H1 (cell line): ENCODE data around the gene BMAL2. TPM values are rescaled to one million over a fixed set of nuclear protein-coding genes. Genes with fewer than 3 reads are reported as not detected.

Experiments
- CTCF ChIA-PET: fragments of 300-600 bp; sonication (Branson Sonifier 250); formaldehyde crosslinking; loops from one replicate; lab custom pipeline; 2021; ENCODE audit not compliant: partially characterized antibody; lab: Charles Lee
- POLR2A ChIA-PET: fragments of 300-600 bp; sonication (Branson Sonifier 250); formaldehyde crosslinking; loops from one replicate; lab custom pipeline; 2021; ENCODE audit warnings: inconsistent platforms; ENCODE audit not compliant: partially characterized antibody; lab: Charles Lee
- DNase-seq, 2 experiments: peaks; one replicate each; pipeline versions ENCODE4 v3.0.0 to v3.0.0-alpha.2; 2010 to 2022; ENCODE audit warnings: low spot score in 2 of 2, low read depth in 1 of 2, mixed read lengths in 1 of 2
- FAIRE-seq: peaks from 2 replicates; lab custom pipeline; 2011; peaks lifted over from hg19 to GRCh38; lab: Jason Lieb, UNC
- H2AFZ ChIP-seq: 2 replicates; pipeline ENCODE4 v1.8.1; 2012; ENCODE audit warnings: low read length, inconsistent platforms
- H2AK5ac ChIP-seq: 2 replicates; pipeline ENCODE4 v1.6.1; 2013; ENCODE audit warnings: low read depth, low read length
- H2BK120ac ChIP-seq: replicated peaks from 2 replicates; pipeline ENCODE3; 2013; ENCODE audit warnings: low read depth, low read length, inconsistent platforms
- H2BK12ac ChIP-seq: 2 replicates; pipeline ENCODE4 v1.6.1; 2013; ENCODE audit warnings: low read depth, low read length
- H2BK15ac ChIP-seq: 2 replicates; pipeline ENCODE4 v1.6.1; 2013; ENCODE audit warnings: low read length
- H2BK20ac ChIP-seq: 2 replicates; pipeline ENCODE4 v1.6.1; 2013; ENCODE audit warnings: low read length
- H2BK5ac ChIP-seq: 2 replicates; pipeline ENCODE4 v1.6.1; 2013; ENCODE audit warnings: low read depth, low read length
- H3K14ac ChIP-seq: 2 replicates; pipeline ENCODE4 v1.6.1; 2013; ENCODE audit warnings: inconsistent platforms; ENCODE audit not compliant: insufficient read length
- H3K18ac ChIP-seq: 2 replicates; pipeline ENCODE4 v1.6.1; 2013; ENCODE audit warnings: low read length; ENCODE audit errors: extremely low read depth
- H3K23ac ChIP-seq: 2 replicates; pipeline ENCODE4 v1.6.1; 2013; ENCODE audit warnings: inconsistent platforms; ENCODE audit not compliant: insufficient read length
- H3K23me2 ChIP-seq: 2 replicates; pipeline ENCODE4 v1.6.1; 2013; ENCODE audit warnings: low read depth, low read length
- H3K27ac ChIP-seq: 2 replicates; pipeline ENCODE4 v1.6.1; 2011; ENCODE audit warnings: low read depth, low read length, inconsistent platforms
- H3K27me3 ChIP-seq, 4 experiments: replicated peaks in 1 of 4; 1 replicate in 1 of 4; 2 replicates in 3 of 4; pipeline versions ENCODE4 v1.6.1 to v1.8.1; 2011 to 2013; ENCODE audit warnings: low read length in 3 of 4, mild to moderate bottlenecking in 3 of 4, inconsistent platforms in 2 of 4, mixed read lengths in 2 of 4, moderate library complexity in 1 of 4; ENCODE audit not compliant: control insufficient read depth in 3 of 4, insufficient read depth in 3 of 4; ENCODE audit errors: extremely low read depth in 1 of 4
- H3K36me3 ChIP-seq, 4 experiments: 2 replicates each; pipeline versions ENCODE4 v1.6.1 to v1.8.1; 2011 to 2013; ENCODE audit warnings: mild to moderate bottlenecking in 4 of 4, low read length in 3 of 4, moderate library complexity in 2 of 4, control low read depth in 1 of 4, inconsistent platforms in 1 of 4; ENCODE audit not compliant: insufficient read depth in 4 of 4, control insufficient read depth in 2 of 4
- H3K4ac ChIP-seq: replicated peaks from 2 replicates; pipeline ENCODE3; 2013; ENCODE audit warnings: low read length, low read depth, mixed read lengths, inconsistent platforms; ENCODE audit not compliant: insufficient read length
- H3K4me1 ChIP-seq, 4 experiments: replicated peaks in 1 of 4; 1 replicate in 1 of 4; 2 replicates in 3 of 4; pipeline versions ENCODE4 v1.6.1 to v1.8.1; 2011 to 2013; ENCODE audit warnings: low read length in 3 of 4, inconsistent platforms in 2 of 4, mixed read lengths in 1 of 4; ENCODE audit not compliant: insufficient read depth in 4 of 4, control insufficient read depth in 3 of 4
- H3K4me2 ChIP-seq, 2 experiments: 2 replicates each; pipeline versions ENCODE4 v1.6.1 to v1.8.1; 2011 to 2013; ENCODE audit warnings: low read depth in 2 of 2, low read length in 2 of 2, control low read depth in 1 of 2, inconsistent platforms in 1 of 2, mild to moderate bottlenecking in 1 of 2; ENCODE audit not compliant: insufficient read depth in 1 of 2
- H3K4me3 ChIP-seq, 4 experiments: fragments of 200-600, 300-600 bp in 1 of 4; sonication (generic), shearing (Covaris generic), sonication (Bioruptor Twin) in 1 of 4; 2 replicates each; pipeline versions ENCODE4 v1.5.1 to v1.8.1; 2011 to 2016; ENCODE audit warnings: low read length in 4 of 4, low read depth in 3 of 4, control low read depth in 2 of 4, inconsistent platforms in 2 of 4, mild to moderate bottlenecking in 2 of 4, mixed read lengths in 1 of 4, moderate library complexity in 1 of 4; ENCODE audit not compliant: insufficient read depth in 2 of 4; ENCODE audit errors: extremely low read depth in 1 of 4
- H3K56ac ChIP-seq: replicated peaks from 2 replicates; pipeline ENCODE3; 2013; ENCODE audit warnings: low read depth, mild to moderate bottlenecking, mixed read lengths, low read length, inconsistent platforms; ENCODE audit not compliant: insufficient read length
- H3K79me1 ChIP-seq: 2 replicates; pipeline ENCODE4 v1.6.1; 2013; ENCODE audit warnings: low read depth, low read length, control low read depth
- H3K79me2 ChIP-seq, 2 experiments: 2 replicates each; pipeline versions ENCODE4 v1.6.1 to v1.8.1; 2012 to 2013; ENCODE audit warnings: low read length in 2 of 2, mild to moderate bottlenecking in 2 of 2, inconsistent platforms in 1 of 2; ENCODE audit not compliant: insufficient read depth in 2 of 2, control insufficient read depth in 1 of 2
- H3K9ac ChIP-seq, 4 experiments: replicated peaks in 1 of 4; 1 replicate in 1 of 4; 2 replicates in 3 of 4; pipeline versions ENCODE4 v1.6.1 to v1.8.1; 2011 to 2013; ENCODE audit warnings: low read depth in 3 of 4, low read length in 3 of 4, control low read depth in 2 of 4, mild to moderate bottlenecking in 2 of 4, moderate library complexity in 2 of 4, inconsistent platforms in 1 of 4; ENCODE audit errors: extremely low read depth in 1 of 4
- H3K9me3 ChIP-seq, 2 experiments: 2 replicates each; pipeline versions ENCODE4 v1.6.1 to v1.8.1; 2012 to 2013; ENCODE audit warnings: mild to moderate bottlenecking in 2 of 2, moderate library complexity in 2 of 2, control low read depth in 1 of 2, inconsistent platforms in 1 of 2, low read depth in 1 of 2, low read length in 1 of 2, mixed read lengths in 1 of 2; ENCODE audit not compliant: insufficient read depth in 2 of 2
- H4K20me1 ChIP-seq, 2 experiments: replicated peaks in 1 of 2; 2 replicates each; pipeline versions ENCODE3 to v1.8.1; 2011 to 2013; ENCODE audit warnings: inconsistent platforms in 2 of 2, low read length in 2 of 2, mild to moderate bottlenecking in 1 of 2; ENCODE audit not compliant: insufficient read depth in 2 of 2, control insufficient read depth in 1 of 2
- H4K5ac ChIP-seq: 2 replicates; pipeline ENCODE4 v1.6.1; 2013; ENCODE audit warnings: low read length, low read depth, mixed read lengths, inconsistent platforms; ENCODE audit not compliant: insufficient read length
- H4K8ac ChIP-seq: 2 replicates; pipeline ENCODE4 v1.8.0; 2013; ENCODE audit warnings: mild to moderate bottlenecking, moderate library complexity, low read length, inconsistent platforms; ENCODE audit not compliant: insufficient read depth; ENCODE audit errors: extremely low read depth
- H4K91ac ChIP-seq: replicated peaks from 2 replicates; pipeline ENCODE3; 2013; ENCODE audit warnings: low read length, mixed read lengths, inconsistent platforms; ENCODE audit not compliant: insufficient read length
- ASH2L ChIP-seq: fragments of 200-600, 300-600 bp; sonication (generic); IDR thresholded peaks from one replicate; pipeline ENCODE4 v1.7.1; 2017; ENCODE audit warnings: low read length
- BRCA1 ChIP-seq: IDR thresholded peaks from 2 replicates; pipeline ENCODE4 v1.6.1; 2012; ENCODE audit warnings: low read depth, low read length, improper control_type of control experiment
- CTCF ChIP-seq, 3 experiments: IDR thresholded peaks; 1 replicate in 2 of 3; 2 replicates in 1 of 3; pipeline versions ENCODE4 v1.5.1 to v1.6.1; 2011; ENCODE audit warnings: low read length in 3 of 3, mild to moderate bottlenecking in 3 of 3, inconsistent platforms in 2 of 3, low read depth in 1 of 3, moderate library complexity in 1 of 3; ENCODE audit not compliant: insufficient read depth in 1 of 3; ENCODE audit errors: control extremely low read depth in 1 of 3
- FOSL1 ChIP-seq: IDR thresholded peaks from 2 replicates; pipeline ENCODE4 v1.6.1; 2011; ENCODE audit warnings: mild to moderate bottlenecking, low read depth, low read length, moderate library complexity; ENCODE audit not compliant: insufficient read depth
- JUN ChIP-seq: IDR thresholded peaks from 2 replicates; pipeline ENCODE4 v1.6.1; 2011; ENCODE audit warnings: low read depth, mild to moderate bottlenecking, improper control_type of control experiment, low read length
- JUND ChIP-seq: IDR thresholded peaks from 2 replicates; pipeline ENCODE4 v1.6.1; 2011; ENCODE audit warnings: mild to moderate bottlenecking, improper control_type of control experiment, low read length
- MAFK ChIP-seq: IDR thresholded peaks from 2 replicates; pipeline ENCODE4 v1.6.1; 2012; ENCODE audit warnings: low read depth, mild to moderate bottlenecking, improper control_type of control experiment, low read length
- RBBP5 ChIP-seq: IDR thresholded peaks from 2 replicates; pipeline ENCODE4 v1.7.1; 2012; ENCODE audit warnings: low read depth, mild to moderate bottlenecking, inconsistent platforms, low read length, moderate library complexity, borderline replicate concordance
- SIX5 ChIP-seq: IDR thresholded peaks from 2 replicates; pipeline ENCODE4 v1.6.1; 2011; ENCODE audit warnings: mild to moderate bottlenecking, low read depth, low read length
- SP2 ChIP-seq: IDR thresholded peaks from 2 replicates; pipeline ENCODE4 v1.6.1; 2012; ENCODE audit warnings: mild to moderate bottlenecking, low read length, inconsistent platforms
- SP4 ChIP-seq: IDR thresholded peaks from 2 replicates; pipeline ENCODE4 v1.6.1; 2012; ENCODE audit warnings: low read length, inconsistent platforms
- TAF1 ChIP-seq: IDR thresholded peaks from 2 replicates; pipeline ENCODE4 v1.6.1; 2011; ENCODE audit warnings: mild to moderate bottlenecking, low read depth, low read length
- YY1 ChIP-seq: IDR thresholded peaks from 2 replicates; pipeline ENCODE4 v1.6.1; 2011; ENCODE audit warnings: low read depth, mild to moderate bottlenecking, low read length
- WGBS, 2 experiments: shearing (Covaris generic) in 1 of 2; methylation state at CpG; one replicate each; pipeline versions ENCODE4 v1.1.6 to v1.1.7; 2013 to 2015; ENCODE audit warnings: low lambda C conversion rate in 2 of 2, mixed read lengths in 2 of 2, inconsistent platforms in 1 of 2, low coverage in 1 of 2, missing lambda C conversion rate in 1 of 2; ENCODE audit not compliant: insufficient replicate concordance in 2 of 2, insufficient coverage in 1 of 2, insufficient read length in 1 of 2; ENCODE audit errors: extremely low coverage in 1 of 2, missing lambda C conversion rate in 1 of 2; 5-methylcytosine and 5-hydroxymethylcytosine counted together
- polyA plus RNA-seq, 7 experiments: library from polyadenylated mRNA; depleted of rRNA in 3 of 7; stranded (reverse) in 5 of 7; unstranded in 2 of 7; fragments of >200 nt in 5 of 7; fragments of 200-250 nt in 2 of 7; gene quantifications; 1 replicate in 5 of 7; 2 replicates in 1 of 7; 4 replicates in 1 of 7; pipeline versions ENCODE4 v1.2.1 to v1.2.3, GENCODE V29; 2011 to 2013; ENCODE audit warnings: missing spikeins in 2 of 7, mixed read lengths in 2 of 7
- total RNA-seq: library from RNA; stranded (reverse); fragmentation: NEBNext Ultra II Directional; extraction: Animal tissue kit (Norgen Biotek cat#: 25700); gene quantifications from 2 replicates; pipeline ENCODE4 v1.2.1, GENCODE V29; 2021

Gene BMAL2
- total and polyA plus RNA-seq, 2 of the 8 experiments (the other 6 are each of a cell fraction or from before 2014, with no cell fraction given), result 3.2 to 20.6 TPM

DNA sequence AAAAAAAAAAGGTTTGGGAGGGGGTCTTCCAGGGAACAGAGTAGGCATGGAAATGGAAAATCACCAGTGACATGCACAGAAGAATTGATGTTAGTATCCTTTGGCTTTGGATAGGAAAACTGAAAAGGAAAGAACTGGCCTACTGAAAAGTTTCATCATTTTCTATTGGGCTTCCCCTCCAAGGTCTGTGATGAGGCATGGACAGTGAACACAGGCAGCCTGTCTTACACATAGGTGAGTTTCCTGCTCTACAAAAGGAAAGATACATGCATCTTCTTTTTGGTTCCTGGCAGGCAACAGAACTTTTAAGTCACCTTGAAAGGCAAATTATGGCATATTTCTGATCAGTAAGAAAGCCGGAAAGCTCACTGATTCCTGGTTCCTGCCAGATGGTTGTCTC is 5.8 kb downstream of the BMAL2 start:
- no peak for FAIRE-seq
- POLR2A ChIA-PET, result no interaction called here
- Histone ChIP-seq H3K36me3 (no peaks in the 10 kb centered on the region), H3K9me3 (no peaks in the 10 kb centered on the region), H3K4ac (no peak overlapping the region), H3K18ac (no peak overlapping the region), H3K27me3 (peaks cover 0 to 2% (median 0%) of the 10 kb centered on the region in 4 experiments; a peak in 2 of 7 replicates), H4K20me1 (peaks cover 0 to 5% of the 10 kb centered on the region in 2 experiments), H3K23me2 (peaks cover 3% of the 10 kb centered on the region; the same call in 1 of the 2 replicates), H2BK5ac (no peak overlapping the region), H3K79me2 (peaks cover 0 to 73% of the 10 kb centered on the region in 2 experiments; a peak in 2 of 4 replicates), H2AK5ac (no peak overlapping the region), H3K4me2 (no peak overlapping the region), H4K5ac (no peak overlapping the region), H2AFZ (no peak overlapping the region), H3K4me3 (no peak overlapping the region), H3K9ac (no peak overlapping the region), H3K79me1 (peaks cover 7% of the 10 kb centered on the region), H3K14ac (no peak overlapping the region), H4K91ac (no peak overlapping the region), H3K4me1 (peaks cover 0 to under 1% (median 0%) of the 10 kb centered on the region in 4 experiments; a peak in 2 of 7 replicates), H3K56ac (no peak overlapping the region), H2BK120ac (no peak overlapping the region), H2BK15ac (no peak overlapping the region), H3K27ac (no peak overlapping the region), H2BK12ac (no peak overlapping the region), H3K23ac (no peak overlapping the region), H2BK20ac (no peak overlapping the region), H4K8ac (no peak overlapping the region)
- WGBS, 2 experiments, result 100% methylated on average over 1 of the region's 1 CpG; no CpG with 5 or more reads in 1 of the 2 experiments
- CTCF ChIA-PET, result interaction anchor here (1.2 to 2.1 kb wide), 3 partner anchors 10 to 46 kb away, joined by 3 to 8 read pairs (median 4); no protein-coding TSS in a partner anchor
- no peak for DNase-seq
- TF ChIP-seq SP2, result no peak
- no peak for TF ChIP-seq MAFK
- TF ChIP-seq JUND, result no peak
- no peak for TF ChIP-seq SIX5
- TF ChIP-seq YY1, result no peak
- no peak for TF ChIP-seq RBBP5
- TF ChIP-seq SP4, result no peak
- no peak for TF ChIP-seq FOSL1
- no peak for TF ChIP-seq JUN
- no peak for TF ChIP-seq CTCF (IDR thresholded peaks at IDR 0.05; ENCODE audit: control extremely low read depth in 1 of 3, insufficient read depth in 1 of 3, low read depth in 1 of 3, low read length in 3 of 3)
- no peak for TF ChIP-seq ASH2L
- TF ChIP-seq BRCA1, result no peak
- no peak for TF ChIP-seq TAF1
